IgD-negative memory B cell (primary cell): ENCODE measurements around the gene NECAB2. TPM values are rescaled to one million over a fixed set of nuclear protein-coding genes. Genes with fewer than 3 reads are reported as not detected.

Source experiments
- H3K27ac Mint-ChIP-seq, 3 donors: one replicate each; pipeline ENCODE4 v1.8.0; 2020 to 2022; ENCODE audit warnings: mild to moderate bottlenecking in 3 of 3, mixed read lengths in 3 of 3, moderate library complexity in 1 of 3
- H3K27me3 Mint-ChIP-seq: one replicate; pipeline ENCODE4 v1.8.0; 2021; ENCODE audit warnings: mixed read lengths
- H3K36me3 Mint-ChIP-seq: one replicate; pipeline ENCODE4 v1.8.0; 2020; ENCODE audit warnings: mild to moderate bottlenecking, mixed read lengths
- H3K4me1 Mint-ChIP-seq, 3 donors: one replicate each; pipeline ENCODE4 v1.8.0; 2020 to 2022; ENCODE audit warnings: mixed read lengths in 3 of 3, mild to moderate bottlenecking in 1 of 3
- H3K4me3 Mint-ChIP-seq, 4 donors: one replicate each; pipeline ENCODE4 v1.8.0; 2020 to 2022; ENCODE audit warnings: mild to moderate bottlenecking in 4 of 4, mixed read lengths in 4 of 4, moderate library complexity in 3 of 4
- H3K9me3 Mint-ChIP-seq, 3 donors: one replicate each; pipeline ENCODE4 v1.8.0; 2020 to 2021; ENCODE audit warnings: mixed read lengths in 3 of 3, mild to moderate bottlenecking in 1 of 3
- polyA plus RNA-seq: library from polyadenylated mRNA; unstranded; fragments of 300-500 nt; fragmentation: Illumina TruSeq; gene quantifications from one replicate; pipeline ENCODE4 v1.2.3, GENCODE V29; 2021

Gene NECAB2
- polyA plus RNA-seq, 1 donor from 2014 or later: not detected

DNA sequence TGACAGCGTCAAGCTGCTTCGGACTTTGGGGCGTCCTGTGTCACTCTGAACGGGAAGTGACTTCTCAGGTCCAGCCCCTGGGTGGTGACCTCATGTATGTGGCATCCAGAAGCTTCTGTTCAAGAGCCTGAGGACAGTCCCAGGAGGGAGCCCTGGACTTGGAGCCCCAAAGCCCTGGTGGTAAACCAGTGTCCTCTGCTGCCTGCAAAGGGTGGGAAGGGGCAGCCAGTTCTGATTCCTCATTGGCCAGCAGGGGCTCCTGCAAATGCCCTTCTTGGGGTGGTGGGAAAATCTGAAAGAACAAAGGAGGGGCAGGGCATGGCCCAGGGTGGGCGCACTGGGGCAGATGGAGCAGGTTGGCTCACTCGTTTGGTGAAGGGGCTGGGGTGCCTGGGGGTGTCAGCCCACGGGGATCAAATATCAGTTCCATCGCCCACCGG, 13.4 kb upstream of the NECAB2 start:
- Mint-ChIP-seq H3K4me3 (peak overlapping the region in 1 of 4 donors; percentile 31), H3K9me3 (no peaks in the 10 kb centered on the region), H3K27me3 (peaks cover 27% of the 10 kb centered on the region), H3K4me1 (peaks cover 2 to 7% (median 6%) of the 10 kb centered on the region in 3 donors), H3K27ac (no peak overlapping the region), H3K36me3 (no peaks in the 10 kb centered on the region)

DNA sequence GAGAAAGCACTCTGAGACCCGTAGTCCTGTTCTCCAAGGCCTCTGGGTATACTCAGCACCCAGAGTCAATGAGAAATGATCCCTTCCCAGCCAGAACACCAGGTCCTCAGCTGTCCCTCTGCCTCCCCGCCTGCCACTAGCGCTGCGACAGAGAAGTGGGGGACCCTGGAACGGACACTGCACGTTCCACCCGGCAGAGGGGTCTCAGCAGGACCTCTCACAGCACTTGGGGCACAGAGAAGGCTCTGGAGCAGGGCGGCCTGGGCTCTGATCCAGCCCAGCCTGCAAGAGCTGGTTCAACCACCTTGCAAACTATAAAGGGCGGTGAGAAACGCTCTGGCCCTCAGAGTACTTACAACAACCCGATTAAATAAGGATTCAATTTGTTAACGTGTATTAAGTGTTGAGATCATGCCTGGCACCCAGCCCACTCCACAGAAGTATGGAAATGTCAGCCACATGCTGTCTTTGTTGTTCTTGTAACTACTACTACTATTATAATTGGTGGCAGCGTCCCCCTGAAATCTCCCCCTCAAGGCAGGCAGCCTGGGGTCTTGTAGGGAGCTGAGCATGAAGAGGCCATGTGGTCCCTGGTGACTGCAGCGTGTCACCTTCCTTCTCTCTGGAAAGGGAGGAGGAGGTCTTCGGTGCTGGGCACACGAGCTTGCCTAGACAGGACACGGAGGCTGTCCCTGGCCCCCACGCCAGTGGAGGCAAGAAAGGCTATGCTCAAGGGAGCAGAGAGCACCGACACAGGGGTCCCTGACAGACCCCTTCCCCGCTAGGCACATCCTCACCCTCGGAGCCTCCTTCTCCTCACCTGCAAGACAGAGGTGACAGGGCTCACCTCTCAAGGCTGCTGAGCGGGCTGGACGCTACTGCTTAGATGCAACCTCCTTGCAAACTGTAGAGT, 12.6 kb upstream of the NECAB2 start:
- H3K27ac Mint-ChIP-seq: no peak overlapping the region
- H3K4me1 Mint-ChIP-seq: peaks cover 2 to 7% (median 6%) of the 10 kb centered on the region in 3 donors
- no peaks in the 10 kb centered on the region for H3K36me3 Mint-ChIP-seq
- no peaks in the 10 kb centered on the region for H3K9me3 Mint-ChIP-seq
- H3K4me3 Mint-ChIP-seq: no peak overlapping the region
- peaks cover 27% of the 10 kb centered on the region for H3K27me3 Mint-ChIP-seq

GRCh38 chr16:83956336-83957289, 11.4 kb upstream of the NECAB2 start:
- H3K27me3 Mint-ChIP-seq: peaks cover 27% of the 10 kb centered on the region
- H3K36me3 Mint-ChIP-seq: no peaks in the 10 kb centered on the region
- peaks cover 2 to 7% (median 6%) of the 10 kb centered on the region in 3 donors for H3K4me1 Mint-ChIP-seq
- no peak overlapping the region for H3K4me3 Mint-ChIP-seq
- no peak overlapping the region for H3K27ac Mint-ChIP-seq
- H3K9me3 Mint-ChIP-seq: no peaks in the 10 kb centered on the region

GRCh38 chr16:83957296-83957855, 10.7 kb upstream of the NECAB2 start:
- Mint-ChIP-seq H3K27me3 (peaks cover 27% of the 10 kb centered on the region), H3K27ac (no peak overlapping the region), H3K9me3 (no peaks in the 10 kb centered on the region), H3K4me1 (peaks cover 2 to 7% (median 6%) of the 10 kb centered on the region in 3 donors), H3K4me3 (no peak overlapping the region), H3K36me3 (no peaks in the 10 kb centered on the region)

DNA sequence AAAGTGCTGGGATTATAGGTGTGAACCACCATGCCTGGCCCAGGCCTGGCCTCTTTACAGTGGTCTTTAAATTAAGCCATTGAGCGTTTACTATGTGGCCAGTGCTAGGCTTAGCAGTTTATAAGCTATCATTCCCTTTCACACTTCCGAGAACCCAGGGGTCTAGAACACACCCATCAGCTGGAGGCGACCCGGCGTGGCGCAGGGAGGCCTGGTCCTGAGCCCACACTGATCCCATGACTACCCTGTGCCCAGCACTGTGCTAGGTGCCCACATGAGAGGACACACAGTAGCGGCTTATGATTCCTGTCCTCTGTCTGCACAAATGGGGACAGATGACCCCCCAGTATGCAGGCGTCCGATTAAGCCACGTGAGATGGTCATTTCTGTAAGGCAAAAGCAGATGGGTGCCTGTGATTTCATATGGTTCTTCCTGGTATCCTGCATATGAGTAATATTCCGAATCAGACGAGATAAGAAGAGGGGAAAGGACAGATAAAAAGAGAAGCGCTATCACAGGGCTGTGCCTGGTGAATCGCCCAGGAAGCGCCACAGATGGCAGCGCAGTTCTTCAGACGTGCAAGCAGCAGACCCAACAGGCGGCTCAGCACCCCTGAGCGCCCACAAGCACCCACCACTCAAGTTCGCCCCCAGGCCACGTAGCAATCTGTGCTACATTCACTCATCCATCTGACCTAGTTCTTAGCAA, 9.8 kb upstream of the NECAB2 start:
- peaks cover 2 to 7% (median 6%) of the 10 kb centered on the region in 3 donors for H3K4me1 Mint-ChIP-seq
- H3K9me3 Mint-ChIP-seq: no peaks in the 10 kb centered on the region
- H3K27me3 Mint-ChIP-seq: peaks cover 25% of the 10 kb centered on the region
- no peaks in the 10 kb centered on the region for H3K36me3 Mint-ChIP-seq
- no peak overlapping the region for H3K27ac Mint-ChIP-seq
- no peak overlapping the region for H3K4me3 Mint-ChIP-seq

DNA sequence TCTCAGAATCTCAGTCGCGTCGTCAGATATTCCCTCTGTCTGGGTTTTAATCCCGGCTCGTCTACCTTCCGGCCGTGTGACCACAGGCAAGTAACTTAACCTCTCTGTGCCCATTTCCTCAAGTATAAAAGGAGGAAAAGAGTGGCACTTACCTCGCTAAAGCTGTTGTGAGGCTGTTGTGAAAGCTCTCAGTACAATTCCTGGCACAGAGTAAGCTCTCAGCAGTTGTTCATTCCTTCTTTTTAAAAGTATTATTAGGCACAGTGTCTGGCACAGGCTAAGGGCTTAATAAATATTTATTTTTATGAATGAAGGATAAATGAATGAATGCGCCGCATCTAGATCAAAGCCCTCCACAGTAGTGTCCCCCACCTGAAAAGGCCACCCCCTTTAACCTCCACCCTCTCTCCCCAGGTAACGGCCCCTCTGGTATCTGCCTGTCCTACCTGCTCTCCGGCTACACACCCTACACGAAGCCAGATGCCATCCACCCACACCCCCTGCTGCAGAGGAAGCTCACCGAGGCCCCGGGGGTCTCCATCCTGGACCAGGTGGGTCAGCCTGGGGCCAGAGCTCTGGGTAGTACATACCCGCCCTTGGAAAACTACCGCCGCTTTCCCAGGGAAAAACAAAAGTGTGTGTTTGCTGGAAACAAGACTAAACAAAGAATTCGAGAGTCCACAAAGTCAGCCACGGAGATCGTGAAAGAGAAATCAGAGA, 9.0 kb upstream of the NECAB2 start:
- no peak overlapping the region for H3K27ac Mint-ChIP-seq
- H3K9me3 Mint-ChIP-seq: no peaks in the 10 kb centered on the region
- peaks cover 21% of the 10 kb centered on the region for H3K27me3 Mint-ChIP-seq
- no peak overlapping the region for H3K4me3 Mint-ChIP-seq
- H3K4me1 Mint-ChIP-seq: peaks cover under 1 to 5% (median 5%) of the 10 kb centered on the region in 3 donors
- H3K36me3 Mint-ChIP-seq: no peaks in the 10 kb centered on the region

GRCh38 chr16:83959656-83960434, 8.2 kb upstream of the NECAB2 start:
- Mint-ChIP-seq H3K27me3 (peaks cover 13% of the 10 kb centered on the region), H3K36me3 (no peaks in the 10 kb centered on the region), H3K27ac (peak overlapping the region in 1 of 3 donors; percentile 17), H3K9me3 (no peaks in the 10 kb centered on the region), H3K4me3 (peak overlapping the region in 1 of 4 donors; percentile 49), H3K4me1 (peaks cover 0 to 3% (median 0%) of the 10 kb centered on the region in 3 donors)

- peaks cover 0 to 3% (median 0%) of the 10 kb centered on the region in 3 donors for H3K4me1 Mint-ChIP-seq
- H3K36me3 Mint-ChIP-seq: no peaks in the 10 kb centered on the region
- H3K27ac Mint-ChIP-seq: no peak overlapping the region
- no peaks in the 10 kb centered on the region for H3K9me3 Mint-ChIP-seq
- H3K27me3 Mint-ChIP-seq: peaks cover 9% of the 10 kb centered on the region
- no peak overlapping the region for H3K4me3 Mint-ChIP-seq
These were observed 7.4 kb upstream of the NECAB2 start for GRCh38 chr16:83960521-83961249.

- H3K9me3 Mint-ChIP-seq: no peaks in the 10 kb centered on the region
- H3K27me3 Mint-ChIP-seq: peaks cover 2% of the 10 kb centered on the region
- H3K4me3 Mint-ChIP-seq: no peak overlapping the region
- peaks cover 0 to 2% (median 0%) of the 10 kb centered on the region in 3 donors for H3K4me1 Mint-ChIP-seq
- no peak overlapping the region for H3K27ac Mint-ChIP-seq
- no peaks in the 10 kb centered on the region for H3K36me3 Mint-ChIP-seq
These were observed 6.5 kb upstream of the NECAB2 start for GRCh38 chr16:83961591-83961990.

DNA sequence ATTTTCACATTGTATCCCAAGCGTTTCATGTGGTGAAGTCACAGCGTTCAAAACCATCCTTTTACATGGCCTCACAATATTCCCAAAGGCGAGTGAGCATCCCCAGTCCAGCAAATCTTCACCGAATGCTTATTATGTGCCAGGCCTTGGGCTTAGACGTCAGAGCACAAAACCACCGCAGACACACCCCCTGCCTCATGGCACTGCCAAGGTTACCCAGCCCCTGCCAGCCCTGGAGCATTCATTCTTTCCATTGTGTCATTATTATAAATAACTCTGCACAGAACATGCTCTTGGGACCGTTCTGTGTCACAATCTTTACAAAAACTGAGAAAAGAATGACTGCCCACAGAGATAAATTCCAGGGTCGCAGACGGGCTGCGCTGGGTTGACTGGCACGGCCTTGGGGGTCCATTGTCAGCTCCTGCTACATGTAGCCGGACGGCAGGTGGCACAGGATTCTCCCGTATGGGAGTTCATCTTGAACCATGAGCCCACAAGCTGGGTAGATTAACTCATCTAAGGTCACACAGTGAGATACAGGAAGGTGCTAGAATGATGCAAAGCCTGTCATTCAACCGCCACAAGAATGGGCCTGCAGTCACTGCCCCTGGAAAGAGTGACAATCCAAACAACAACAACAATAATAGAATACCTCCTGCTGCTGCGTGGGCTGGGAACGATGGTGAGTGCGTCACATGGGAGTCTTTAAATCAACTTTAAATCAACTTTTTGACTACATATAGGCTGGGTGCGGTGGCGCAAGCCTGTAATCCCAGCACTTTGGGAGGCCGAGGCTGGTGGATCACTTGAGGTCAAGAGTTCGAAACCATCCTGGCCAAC, 4.5 kb upstream of the NECAB2 start:
- Mint-ChIP-seq H3K27me3 (peaks cover 5% of the 10 kb centered on the region), H3K4me1 (peaks cover 0 to 2% (median 0%) of the 10 kb centered on the region in 3 donors), H3K9me3 (no peaks in the 10 kb centered on the region), H3K4me3 (no peak overlapping the region), H3K27ac (peak overlapping the region in 1 of 3 donors; percentile 31), H3K36me3 (no peaks in the 10 kb centered on the region)

GRCh38 chr16:83964684-83965443, 3.2 kb upstream of the NECAB2 start:
- H3K9me3 Mint-ChIP-seq: no peaks in the 10 kb centered on the region
- H3K4me3 Mint-ChIP-seq: no peak overlapping the region
- H3K36me3 Mint-ChIP-seq: no peaks in the 10 kb centered on the region
- H3K27ac Mint-ChIP-seq: no peak overlapping the region
- H3K4me1 Mint-ChIP-seq: peaks cover 0 to 2% (median 0%) of the 10 kb centered on the region in 3 donors
- peaks cover 5% of the 10 kb centered on the region for H3K27me3 Mint-ChIP-seq
